Stimulated activated CD4-positive, alpha-beta T cell treated with anti-CD3 and anti-CD28 coated beads, Interleukin-4, amount 100 ng/mL, for 1 hour (primary cell): ENCODE results near the gene LDAH.
"Not testable (repeated sequence)": the region's sequence is repeated elsewhere in the genome, so short reads cannot be mapped to it uniquely, and the experiment has no call there.

Experiments
- DNase-seq: peaks from one replicate; pipeline ENCODE4 v3.0.0-alpha.2; 2020

Gene LDAH

GRCh38 chr2:20717641-20718040 lies 105.3 kb downstream of the LDAH start:
- no peak for DNase-seq

- not testable (repeated sequence) for DNase-seq
These were observed 106.7 kb downstream of the LDAH start for GRCh38 chr2:20716164-20716563.

- DNase-seq = not testable (repeated sequence)
These were observed 108.5 kb downstream of the LDAH start for GRCh38 chr2:20714412-20714811.

- not testable (repeated sequence) for DNase-seq
These were observed 109.3 kb downstream of the LDAH start for GRCh38 chr2:20713585-20713984.

GRCh38 chr2:20711641-20712040 lies 111.3 kb downstream of the LDAH start:
- not testable (repeated sequence) for DNase-seq

- DNase-seq = no peak
These were observed 115.3 kb downstream of the LDAH start for GRCh38 chr2:20707601-20708000.

- no peak for DNase-seq
These were observed 116.1 kb downstream of the LDAH start for GRCh38 chr2:20706786-20707185.

- DNase-seq = no peak
These were observed 116.7 kb downstream of the LDAH start for GRCh38 chr2:20706217-20706616.

GRCh38 chr2:20704886-20705285 lies 118.0 kb downstream of the LDAH start:
- DNase-seq = no peak

GRCh38 chr2:20702563-20702962 lies 120.3 kb downstream of the LDAH start:
- no peak for DNase-seq

GRCh38 chr2:20698916-20699613 lies 123.8 kb downstream of the LDAH start:
- no peak for DNase-seq

- DNase-seq = no peak
These were observed 125.5 kb downstream of the LDAH start for GRCh38 chr2:20697322-20697934.

GRCh38 chr2:20696366-20696765 lies 126.5 kb downstream of the LDAH start:
- DNase-seq = no peak

- no peak for DNase-seq
These were observed 129.6 kb downstream of the LDAH start for GRCh38 chr2:20693317-20693716.

- DNase-seq = no peak
These were observed 130.8 kb downstream of the LDAH start for GRCh38 chr2:20692081-20692480.

GRCh38 chr2:20691076-20691734 lies 131.7 kb downstream of the LDAH start:
- no peak for DNase-seq

GRCh38 chr2:20689428-20690264 lies 133.3 kb downstream of the LDAH start:
- no peak for DNase-seq

GRCh38 chr2:20687260-20687832 lies 135.6 kb downstream of the LDAH start:
- no peak for DNase-seq

GRCh38 chr2:20684581-20685063 lies 138.3 kb downstream of the LDAH start:
- DNase-seq = no peak

GRCh38 chr2:20682167-20682920 lies 140.6 kb downstream of the LDAH start:
- DNase-seq = no peak

GRCh38 chr2:20680744-20681375 lies 142.0 kb downstream of the LDAH start:
- no peak for DNase-seq
